ENCODE results near the gene MESD.
A peak's percentile ranks its signal among the peaks of the same experiment; 100 is the strongest.

MESD gene

GRCh38 chr15:81014446-81015093 is 25.0 kb upstream of the MESD start:
- DNase-seq: no peak

- DNase-seq: no peak
Observed at GRCh38 chr15:81013396-81013929, 23.8 kb upstream of the MESD start.

- DNase-seq: no peak
Observed at GRCh38 chr15:81012588-81012987, 23.0 kb upstream of the MESD start.

- no peak for DNase-seq
Observed at GRCh38 chr15:81011593-81011992, 22.0 kb upstream of the MESD start.

- DNase-seq: no peak
Observed at GRCh38 chr15:81010086-81010485, 20.5 kb upstream of the MESD start.

GRCh38 chr15:81008312-81008711 is 18.7 kb upstream of the MESD start:
- DNase-seq: no peak

GRCh38 chr15:81007428-81008064 is 17.9 kb upstream of the MESD start:
- no peak for DNase-seq

- no peak for DNase-seq
Observed at GRCh38 chr15:81006124-81006523, 16.5 kb upstream of the MESD start.

- DNase-seq: no peak
Observed at GRCh38 chr15:81003097-81003350, 13.4 kb upstream of the MESD start.

GRCh38 chr15:81002331-81003096 is 12.9 kb upstream of the MESD start:
- DNase-seq: no peak

GRCh38 chr15:81002009-81002330 is 12.4 kb upstream of the MESD start:
- peak; percentile 12 for DNase-seq

- no peak for DNase-seq
Observed at GRCh38 chr15:81001152-81002008, 11.8 kb upstream of the MESD start.

GRCh38 chr15:81000624-81001151 is 11.1 kb upstream of the MESD start, which contains the start of gene TLNRD1:
TSS of gene TLNRD1 (plus strand) at chr15:81000923. CDS start at chr15:81002272, 1,349 bp downstream.
- peak; percentile 85 for DNase-seq

GRCh38 chr15:81000144-81000623 is 10.6 kb upstream of the MESD start:
- DNase-seq: no peak

- no peak for DNase-seq
Observed at GRCh38 chr15:80999623-81000036, 10.0 kb upstream of the MESD start.

GRCh38 chr15:80998251-80998650 is 8.6 kb upstream of the MESD start:
- no peak for DNase-seq

- DNase-seq: no peak
Observed at GRCh38 chr15:80997692-80998091, 8.1 kb upstream of the MESD start.

GRCh38 chr15:80996247-80996646 is 6.6 kb upstream of the MESD start:
- no peak for DNase-seq

GRCh38 chr15:80992441-80992840 is 2.8 kb upstream of the MESD start:
- no peak for DNase-seq

GRCh38 chr15:80992006-80992405 is 2.4 kb upstream of the MESD start:
- DNase-seq: no peak

- no peak for DNase-seq
Observed at GRCh38 chr15:80991421-80991820, 1.8 kb upstream of the MESD start.

- no peak for DNase-seq
Observed at GRCh38 chr15:80990955-80991354, 1.3 kb upstream of the MESD start.

- DNase-seq: no peak
Observed at GRCh38 chr15:80989081-80989517, 520 bp downstream of the MESD start.
